ENCODE results near the gene PAPPA2. TPM values are rescaled to one million over a fixed set of nuclear protein-coding genes. Genes with fewer than 3 reads are reported as not detected.

The PAPPA2 gene
- total and polyA plus RNA-seq, 7 donors = under 0.01 to 3.9 (median 1.2) TPM; not detected in 1

- Histone ChIP-seq H3K4me1 (peaks cover 0 to 7% (median 3%) of the 10 kb centered on the region in 4 donors), H3K27ac (no peak overlapping the region), H3K9me3 (no peaks in the 10 kb centered on the region), H3K4me3 (no peak overlapping the region), H3K27me3 (no peaks in the 10 kb centered on the region), H3K36me3 (no peaks in the 10 kb centered on the region)
- TF ChIP-seq EP300 (IDR thresholded peaks at IDR 0.05) (no peak), POLR2A (IDR thresholded peaks at IDR 0.05) (no peak), POLR2AphosphoS5 (IDR thresholded peaks at IDR 0.05) (no peak), CTCF (IDR thresholded peaks at IDR 0.05) (no peak)
- 66 to 75% methylated on average over 5 of the region's 5 CpGs for WGBS, 2 donors
- intact Hi-C loops (cut with DNase I) = no loop called here
- DNase-seq = no peak
Observed at GRCh38 chr1:176800978-176801513, 338.1 kb downstream of the PAPPA2 start.

GRCh38 chr1:176801514-176802020 lies 338.6 kb downstream of the PAPPA2 start:
- no peaks in the 10 kb centered on the region for H3K36me3 ChIP-seq
- H3K27me3 ChIP-seq = no peaks in the 10 kb centered on the region
- H3K27ac ChIP-seq = no peak overlapping the region
- H3K4me3 ChIP-seq = no peak overlapping the region
- H3K4me1 ChIP-seq = peaks cover 0 to 7% (median 3%) of the 10 kb centered on the region in 4 donors
- 30 to 45% methylated on average over 5 of the region's 5 CpGs for WGBS, 2 donors
- intact Hi-C loops (cut with DNase I) = no loop called here
- TF ChIP-seq POLR2AphosphoS5 (IDR thresholded peaks at IDR 0.05) (no peak), POLR2A (IDR thresholded peaks at IDR 0.05) (no peak), EP300 (IDR thresholded peaks at IDR 0.05) (no peak), CTCF (IDR thresholded peaks at IDR 0.05) (no peak)
- H3K9me3 ChIP-seq = no peaks in the 10 kb centered on the region
- no peak for DNase-seq

- Histone ChIP-seq H3K4me1 (peaks cover 0 to 7% (median 3%) of the 10 kb centered on the region in 4 donors), H3K36me3 (no peaks in the 10 kb centered on the region), H3K27ac (no peak overlapping the region), H3K27me3 (no peaks in the 10 kb centered on the region), H3K9me3 (no peaks in the 10 kb centered on the region), H3K4me3 (no peak overlapping the region)
- DNase-seq = no peak
- 73 to 78% methylated on average over 2 of the region's 2 CpGs for WGBS, 2 donors
- no peak for TF ChIP-seq POLR2AphosphoS5 (IDR thresholded peaks at IDR 0.05)
- no peak for TF ChIP-seq CTCF (IDR thresholded peaks at IDR 0.05)
- intact Hi-C loops (cut with DNase I) = no loop called here
Observed at GRCh38 chr1:176802316-176802715, 339.3 kb downstream of the PAPPA2 start.

- no peak for DNase-seq
- H3K27ac ChIP-seq = no peak overlapping the region
- intact Hi-C loops (cut with DNase I) = no loop called here
- peaks cover 0 to 7% (median 3%) of the 10 kb centered on the region in 4 donors for H3K4me1 ChIP-seq
- H3K9me3 ChIP-seq = no peaks in the 10 kb centered on the region
- 48 to 49% methylated on average over 5 of the region's 5 CpGs for WGBS, 2 donors
- H3K36me3 ChIP-seq = no peaks in the 10 kb centered on the region
- H3K27me3 ChIP-seq = no peaks in the 10 kb centered on the region
- no peak overlapping the region for H3K4me3 ChIP-seq
- TF ChIP-seq CTCF (IDR thresholded peaks at IDR 0.05) = no peak
- TF ChIP-seq POLR2A (IDR thresholded peaks at IDR 0.05) = no peak
- TF ChIP-seq EP300 (IDR thresholded peaks at IDR 0.05) = no peak
- TF ChIP-seq POLR2AphosphoS5 (IDR thresholded peaks at IDR 0.05) = no peak
Observed at GRCh38 chr1:176803042-176803441, 340.1 kb downstream of the PAPPA2 start.

- TF ChIP-seq EP300 (IDR thresholded peaks at IDR 0.05) (no peak), POLR2AphosphoS5 (IDR thresholded peaks at IDR 0.05) (no peak), CTCF (IDR thresholded peaks at IDR 0.05) (no peak), POLR2A (IDR thresholded peaks at IDR 0.05) (no peak)
- H3K36me3 ChIP-seq = no peaks in the 10 kb centered on the region
Observed at GRCh38 chr1:176803596-176803995, 340.6 kb downstream of the PAPPA2 start.

More at GRCh38 chr1:176803596-176803995, 340.6 kb downstream of the PAPPA2 start:
- Histone ChIP-seq H3K4me1 (peaks cover 0 to 7% (median 3%) of the 10 kb centered on the region in 4 donors), H3K27ac (no peak overlapping the region), H3K4me3 (no peak overlapping the region), H3K27me3 (no peaks in the 10 kb centered on the region), H3K9me3 (no peaks in the 10 kb centered on the region)
- no peak for DNase-seq
- intact Hi-C loops (cut with DNase I) = no loop called here

Measured in sigmoid colon (tissue), 7 donors.